SH-SY5Y (cell line): ENCODE data around the gene UBE2L5.

Experiments used
- GATA2 ChIP-seq: IDR thresholded peaks from 2 replicates; pipeline ENCODE4 v1.6.1; 2011; ENCODE audit warnings: mild to moderate bottlenecking, low read depth, low read length
- GATA3 ChIP-seq: IDR thresholded peaks from 2 replicates; pipeline ENCODE4 v1.6.1; 2011; ENCODE audit warnings: low read depth, mild to moderate bottlenecking, low read length, moderate library complexity

DNA sequence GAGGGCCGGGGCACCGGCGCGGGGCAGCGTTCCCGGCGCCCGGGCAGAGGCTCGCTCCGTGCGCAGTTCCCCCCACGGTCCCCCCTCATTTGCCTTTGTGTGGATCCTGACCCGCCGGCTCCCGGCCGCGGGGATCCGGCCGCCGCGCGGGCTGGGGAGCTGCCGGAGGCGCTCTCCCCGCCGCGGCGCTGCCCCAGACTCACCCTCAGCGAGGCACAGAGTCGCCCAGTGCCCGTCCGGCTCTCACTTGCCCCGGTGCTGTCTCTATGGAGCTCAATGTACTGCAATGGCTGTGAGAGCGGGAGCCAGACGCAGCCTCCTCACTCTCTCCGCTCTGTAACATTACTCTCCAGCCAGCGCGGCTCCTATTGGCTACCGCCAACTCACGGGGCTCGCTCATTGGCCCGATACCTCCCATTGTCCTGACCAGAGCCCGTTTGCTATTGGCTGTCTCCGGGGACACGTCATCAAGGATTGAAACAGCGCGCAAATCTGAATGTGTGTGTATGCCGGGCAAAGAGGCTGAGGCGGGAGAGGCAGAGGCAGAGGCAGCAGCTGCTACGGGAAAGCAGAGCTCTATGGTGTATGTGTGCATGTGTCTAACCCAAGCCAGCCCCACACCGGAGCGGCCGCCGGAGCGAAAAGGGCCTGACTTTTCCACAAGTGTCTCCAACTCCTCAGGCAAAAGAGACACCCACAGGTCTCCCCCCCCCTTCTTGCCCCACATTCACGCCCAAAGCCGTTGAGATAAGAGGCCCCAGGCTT, 43.5 kb downstream of the UBE2L5 start, which contains the start of gene HMGB1:
- TF ChIP-seq GATA2 (no peak; the same call in 1 of the 2 replicates), GATA3 (no peak)
